ENCODE measurements around the gene TIMM21. TPM values are rescaled to one million over a fixed set of nuclear protein-coding genes. Genes with fewer than 3 reads are reported as not detected.

TIMM21 gene
- total RNA-seq, 2 experiments from 2014 or later: 10.7 to 11.8 TPM

DNA sequence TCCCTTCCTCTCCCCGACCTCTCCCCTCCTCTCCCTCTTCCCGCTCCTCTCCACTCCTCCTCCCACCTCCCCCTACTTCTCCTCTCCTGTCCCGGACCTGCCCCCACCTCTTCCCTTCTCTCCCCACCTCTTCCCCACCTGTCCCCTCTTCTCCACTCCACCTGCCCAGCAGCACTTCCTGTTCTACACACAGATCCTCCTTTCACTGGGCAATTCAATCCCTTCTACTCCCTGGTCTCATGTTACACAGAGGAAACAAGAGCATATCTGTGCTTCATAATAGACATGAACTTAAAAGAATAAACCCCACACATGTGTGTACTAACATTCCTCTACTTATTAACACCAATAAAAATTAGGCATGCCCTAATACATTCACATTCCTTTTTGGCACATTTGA is 34.8 kb downstream of the TIMM21 start:
- Histone ChIP-seq H3K36me3 (ENCODE audit: insufficient read depth, low read length) (no peaks in the 10 kb centered on the region), H3K27me3 (ENCODE audit: control insufficient read depth in 1 of 2, insufficient read depth in 2 of 2, low read length in 2 of 2) (peaks cover 0 to 6% of the 10 kb centered on the region in 2 experiments), H3K4me1 (ENCODE audit: insufficient read depth, low read length) (no peaks in the 10 kb centered on the region), H3K27ac (ENCODE audit: low read depth in 1 of 2, low read length in 2 of 2) (no peak overlapping the region), H3K9me3 (ENCODE audit: control insufficient read depth in 1 of 2, insufficient read depth in 1 of 2, low read length in 2 of 2) (peaks cover 0 to 6% of the 10 kb centered on the region in 2 experiments), H3K4me3 (ENCODE audit: low read length) (no peak overlapping the region)
- ChIA-PET POLR2A (no interaction called here), CTCF (no interaction called here)
- TF ChIP-seq, protein P1, sequence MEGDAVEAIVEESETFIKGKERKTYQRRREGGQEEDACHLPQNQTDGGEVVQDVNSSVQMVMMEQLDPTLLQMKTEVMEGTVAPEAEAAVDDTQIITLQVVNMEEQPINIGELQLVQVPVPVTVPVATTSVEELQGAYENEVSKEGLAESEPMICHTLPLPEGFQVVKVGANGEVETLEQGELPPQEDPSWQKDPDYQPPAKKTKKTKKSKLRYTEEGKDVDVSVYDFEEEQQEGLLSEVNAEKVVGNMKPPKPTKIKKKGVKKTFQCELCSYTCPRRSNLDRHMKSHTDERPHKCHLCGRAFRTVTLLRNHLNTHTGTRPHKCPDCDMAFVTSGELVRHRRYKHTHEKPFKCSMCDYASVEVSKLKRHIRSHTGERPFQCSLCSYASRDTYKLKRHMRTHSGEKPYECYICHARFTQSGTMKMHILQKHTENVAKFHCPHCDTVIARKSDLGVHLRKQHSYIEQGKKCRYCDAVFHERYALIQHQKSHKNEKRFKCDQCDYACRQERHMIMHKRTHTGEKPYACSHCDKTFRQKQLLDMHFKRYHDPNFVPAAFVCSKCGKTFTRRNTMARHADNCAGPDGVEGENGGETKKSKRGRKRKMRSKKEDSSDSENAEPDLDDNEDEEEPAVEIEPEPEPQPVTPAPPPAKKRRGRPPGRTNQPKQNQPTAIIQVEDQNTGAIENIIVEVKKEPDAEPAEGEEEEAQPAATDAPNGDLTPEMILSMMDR (IDR thresholded peaks at IDR 0.05): no peak
- no peak for DNase-seq
- H3K4me1 Mint-ChIP-seq (ENCODE audit: low read depth): no peaks in the 10 kb centered on the region
- H3K27ac Mint-ChIP-seq: no peak overlapping the region
- ATAC-seq (ENCODE audit: poor library complexity): no peak
- H3K27me3 Mint-ChIP-seq: peaks cover 14% of the 10 kb centered on the region
- H3K36me3 Mint-ChIP-seq (ENCODE audit: low read depth): no peaks in the 10 kb centered on the region
- H3K4me3 Mint-ChIP-seq: no peak overlapping the region
- intact Hi-C loops (cut with DNase I, micrococcal nuclease): no loop called here
- H3K9me3 Mint-ChIP-seq: no peaks in the 10 kb centered on the region

DNA sequence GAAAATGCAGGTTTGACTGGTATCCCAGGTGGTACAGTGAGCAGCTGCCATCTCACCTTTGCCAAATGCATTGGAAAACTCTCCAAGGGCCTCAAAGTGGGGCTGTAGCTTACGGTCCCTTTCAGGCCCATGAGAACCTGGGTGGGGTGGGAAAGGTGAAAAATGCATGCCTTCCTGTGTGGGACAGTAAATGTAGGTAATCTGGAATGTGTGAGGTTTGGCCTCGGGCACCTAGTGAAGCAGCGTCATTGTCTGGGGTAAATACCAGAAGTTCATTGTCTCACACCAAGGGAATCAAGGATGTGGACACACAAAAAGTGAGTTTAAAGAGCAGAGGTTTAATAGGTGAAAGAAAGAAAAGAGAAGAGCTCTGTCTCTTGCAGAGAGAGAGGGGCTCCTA is 36.6 kb downstream of the TIMM21 start:
- no peak for DNase-seq

DNA sequence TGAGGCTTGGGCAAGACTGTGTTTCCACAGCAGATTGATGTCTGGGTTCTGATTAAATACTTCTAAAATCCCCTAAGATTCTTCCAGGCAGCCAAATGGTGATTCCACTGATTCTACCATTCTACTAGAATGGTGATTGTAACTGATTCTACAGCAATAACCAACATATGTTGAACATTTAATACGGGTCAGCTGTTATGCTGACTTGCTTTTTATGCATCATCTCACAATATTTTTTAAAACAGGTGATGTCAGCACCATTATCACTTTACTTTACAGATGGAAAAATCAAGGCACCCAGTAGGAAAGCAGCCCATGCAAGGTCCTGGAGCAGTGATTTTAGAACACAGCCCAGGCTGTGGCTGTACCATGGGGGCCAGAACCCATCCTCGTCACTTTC is 37.5 kb downstream of the TIMM21 start:
- peaks cover 23% of the 10 kb centered on the region for H3K27me3 Mint-ChIP-seq
- no peak overlapping the region for H3K4me3 Mint-ChIP-seq
- ChIA-PET POLR2A (no interaction called here), CTCF (no interaction called here)
- H3K36me3 Mint-ChIP-seq (ENCODE audit: low read depth): no peaks in the 10 kb centered on the region
- H3K36me3 ChIP-seq (ENCODE audit: insufficient read depth, low read length): no peaks in the 10 kb centered on the region
- H3K27ac Mint-ChIP-seq: no peak overlapping the region
- DNase-seq: no peak
- no peaks in the 10 kb centered on the region for H3K4me1 Mint-ChIP-seq (ENCODE audit: low read depth)
- ATAC-seq (ENCODE audit: poor library complexity): no peak
- peaks cover 0 to 6% of the 10 kb centered on the region in 2 experiments for H3K9me3 ChIP-seq (ENCODE audit: control insufficient read depth in 1 of 2, insufficient read depth in 1 of 2, low read length in 2 of 2)
- peaks cover 0 to 6% of the 10 kb centered on the region in 2 experiments for H3K27me3 ChIP-seq (ENCODE audit: control insufficient read depth in 1 of 2, insufficient read depth in 2 of 2, low read length in 2 of 2)
- H3K4me1 ChIP-seq (ENCODE audit: insufficient read depth, low read length): no peaks in the 10 kb centered on the region
- intact Hi-C loops (cut with DNase I, micrococcal nuclease): no loop called here
- TF ChIP-seq, protein P1 (IDR thresholded peaks at IDR 0.05): no peak
- H3K4me3 ChIP-seq (ENCODE audit: low read length): no peak overlapping the region
- no peak overlapping the region for H3K27ac ChIP-seq (ENCODE audit: low read depth in 1 of 2, low read length in 2 of 2)
- H3K9me3 Mint-ChIP-seq: no peaks in the 10 kb centered on the region

More for the DNA sequence above, 36.6 kb downstream of the TIMM21 start:
- intact Hi-C loops (cut with DNase I, micrococcal nuclease): no loop called here
- Histone ChIP-seq H3K27ac (ENCODE audit: low read depth in 1 of 2, low read length in 2 of 2) (no peak overlapping the region), H3K4me3 (ENCODE audit: low read length) (no peak overlapping the region), H3K27me3 (ENCODE audit: control insufficient read depth in 1 of 2, insufficient read depth in 2 of 2, low read length in 2 of 2) (peaks cover 0 to 6% of the 10 kb centered on the region in 2 experiments), H3K9me3 (ENCODE audit: control insufficient read depth in 1 of 2, insufficient read depth in 1 of 2, low read length in 2 of 2) (peaks cover 0 to 6% of the 10 kb centered on the region in 2 experiments), H3K4me1 (ENCODE audit: insufficient read depth, low read length) (no peaks in the 10 kb centered on the region), H3K36me3 (ENCODE audit: insufficient read depth, low read length) (no peaks in the 10 kb centered on the region)
- TF ChIP-seq, protein P1 (IDR thresholded peaks at IDR 0.05): no peak
- CTCF ChIA-PET: no interaction called here
- POLR2A ChIA-PET: no interaction called here
- no peaks in the 10 kb centered on the region for H3K4me1 Mint-ChIP-seq (ENCODE audit: low read depth)
- H3K4me3 Mint-ChIP-seq: no peak overlapping the region
- no peak for ATAC-seq (ENCODE audit: poor library complexity)
- peaks cover 14% of the 10 kb centered on the region for H3K27me3 Mint-ChIP-seq
- no peak overlapping the region for H3K27ac Mint-ChIP-seq
- no peaks in the 10 kb centered on the region for H3K36me3 Mint-ChIP-seq (ENCODE audit: low read depth)
- H3K9me3 Mint-ChIP-seq: no peaks in the 10 kb centered on the region
